ENCODE measurements around the gene HOTAIR. TPM values are rescaled to one million over a fixed set of nuclear protein-coding genes. Genes with fewer than 3 reads are reported as not detected.

The HOTAIR gene
- total RNA-seq, 1 experiment from 2014 or later, result not detected

DNA sequence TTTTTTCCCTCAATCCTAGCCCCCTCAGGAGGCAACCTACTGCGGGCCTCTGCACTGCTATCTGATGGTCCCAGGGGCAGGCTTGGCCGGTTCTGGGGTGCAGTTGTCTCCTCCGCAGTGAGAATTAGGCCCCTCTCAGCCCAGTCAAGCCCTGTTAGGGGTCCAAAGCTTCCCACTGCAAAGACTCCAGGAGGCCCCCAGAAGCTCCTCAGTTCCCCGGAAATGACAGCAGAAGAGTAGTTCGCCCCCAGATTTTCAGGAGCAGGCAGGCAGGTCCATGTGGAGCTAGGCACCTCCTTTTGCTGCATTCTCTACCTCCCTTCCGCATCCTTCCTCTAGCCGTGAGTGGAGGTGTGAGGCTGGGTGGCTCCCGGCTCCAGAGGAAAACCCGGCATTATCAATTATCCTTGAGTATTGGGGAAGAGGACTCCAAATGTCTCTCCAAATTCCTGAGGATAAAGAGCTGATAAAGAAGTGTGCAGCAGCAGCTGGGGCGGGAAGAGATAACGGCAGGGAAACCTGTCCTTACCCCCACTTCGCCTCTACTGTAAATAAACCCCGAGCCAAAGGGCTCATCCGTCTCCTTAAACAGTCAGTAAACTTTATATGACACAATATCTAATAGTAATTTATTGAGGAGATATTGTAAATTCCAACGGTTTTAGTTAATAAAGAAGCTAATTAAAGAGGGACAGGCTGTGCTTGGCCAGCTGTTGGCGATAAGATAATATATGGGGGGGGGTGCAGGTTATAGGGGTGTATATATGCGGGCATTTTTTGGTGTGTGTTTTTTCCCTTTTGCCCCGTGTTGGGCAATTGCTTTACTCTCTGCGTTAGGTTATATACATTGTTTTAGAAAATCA lies 20.7 kb downstream of the HOTAIR start:
- H2BK15ac ChIP-seq (ENCODE audit: low read depth, low read length), result no peak overlapping the region
- Mint-ChIP-seq H3K4me3 (no peak overlapping the region), H3K9me3 (peaks cover 0 to 4% of the 10 kb centered on the region in 2 experiments; a peak in 3 of 5 replicates), H3K36me3 (ENCODE audit: insufficient read depth in 1 of 3, low read depth in 3 of 3) (no peaks in the 10 kb centered on the region; a peak in 2 of 7 replicates), H3K27me3 (ENCODE audit: low read depth) (peaks cover 99% of the 10 kb centered on the region), H3K27ac (no peak overlapping the region), H3K4me1 (peaks cover 6 to 20% of the 10 kb centered on the region in 2 experiments; a peak in 3 of 4 replicates)
- H3K9ac ChIP-seq (ENCODE audit: extremely low read depth, insufficient read length, low read length), result no peak overlapping the region
- peaks cover 99% of the 10 kb centered on the region for H3K27me3 ChIP-seq (ENCODE audit: insufficient read depth, low read length)
- H3T11ph ChIP-seq (ENCODE audit: low read length), result no peak overlapping the region
- TF ChIP-seq, protein P1, sequence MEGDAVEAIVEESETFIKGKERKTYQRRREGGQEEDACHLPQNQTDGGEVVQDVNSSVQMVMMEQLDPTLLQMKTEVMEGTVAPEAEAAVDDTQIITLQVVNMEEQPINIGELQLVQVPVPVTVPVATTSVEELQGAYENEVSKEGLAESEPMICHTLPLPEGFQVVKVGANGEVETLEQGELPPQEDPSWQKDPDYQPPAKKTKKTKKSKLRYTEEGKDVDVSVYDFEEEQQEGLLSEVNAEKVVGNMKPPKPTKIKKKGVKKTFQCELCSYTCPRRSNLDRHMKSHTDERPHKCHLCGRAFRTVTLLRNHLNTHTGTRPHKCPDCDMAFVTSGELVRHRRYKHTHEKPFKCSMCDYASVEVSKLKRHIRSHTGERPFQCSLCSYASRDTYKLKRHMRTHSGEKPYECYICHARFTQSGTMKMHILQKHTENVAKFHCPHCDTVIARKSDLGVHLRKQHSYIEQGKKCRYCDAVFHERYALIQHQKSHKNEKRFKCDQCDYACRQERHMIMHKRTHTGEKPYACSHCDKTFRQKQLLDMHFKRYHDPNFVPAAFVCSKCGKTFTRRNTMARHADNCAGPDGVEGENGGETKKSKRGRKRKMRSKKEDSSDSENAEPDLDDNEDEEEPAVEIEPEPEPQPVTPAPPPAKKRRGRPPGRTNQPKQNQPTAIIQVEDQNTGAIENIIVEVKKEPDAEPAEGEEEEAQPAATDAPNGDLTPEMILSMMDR (conservative IDR thresholded peaks at IDR 0.05), result no peak
- H2AK5ac ChIP-seq (ENCODE audit: insufficient read length, low read length), result no peak overlapping the region
- no peak overlapping the region for H3K27ac ChIP-seq (ENCODE audit: insufficient read length, low read depth, low read length)
- H3K23ac ChIP-seq (ENCODE audit: insufficient read length, low read depth, low read length), result no peak overlapping the region
- H3K23me2 ChIP-seq (ENCODE audit: insufficient read length, low read depth, low read length, poor library complexity, severe bottlenecking), result no peaks in the 10 kb centered on the region
- no peak overlapping the region for H4K8ac ChIP-seq (replicated peaks; ENCODE audit: insufficient read length, low read depth, low read length)
- DNase-seq, result no peak
- H3K4me2 ChIP-seq (ENCODE audit: insufficient read depth, insufficient read length, low read length), result no peak overlapping the region
- H2BK120ac ChIP-seq (ENCODE audit: low read depth, low read length, poor library complexity, severe bottlenecking), result no peak overlapping the region
- H4K5ac ChIP-seq (ENCODE audit: insufficient read length, low read depth, low read length), result no peak overlapping the region
- H3K18ac ChIP-seq (ENCODE audit: insufficient read length, low read depth, low read length), result no peak overlapping the region
- no peak overlapping the region for H2BK5ac ChIP-seq (ENCODE audit: insufficient read length, low read length)
- no peak overlapping the region for H3K4ac ChIP-seq (ENCODE audit: low read depth, low read length)
- H2BK12ac ChIP-seq (ENCODE audit: insufficient read length, low read depth, low read length), result no peak overlapping the region
- H2BK20ac ChIP-seq (ENCODE audit: low read depth, low read length, poor library complexity, severe bottlenecking), result no peak overlapping the region
- no peak overlapping the region for H3K14ac ChIP-seq (ENCODE audit: insufficient read depth, low read length)
- H4K91ac ChIP-seq (ENCODE audit: insufficient read length, low read depth, low read length), result no peak overlapping the region
- no CpG with 5 or more reads among the region's 19 CpGs for WGBS (ENCODE audit: extremely low coverage, insufficient read length, low lambda C conversion rate)
- H4K20me1 ChIP-seq (ENCODE audit: control insufficient read depth, insufficient read depth, insufficient read length), result no peaks in the 10 kb centered on the region
- H3K9me3 ChIP-seq (ENCODE audit: control insufficient read depth, low read depth, low read length), result no peaks in the 10 kb centered on the region
- no peaks in the 10 kb centered on the region for H3K79me1 ChIP-seq (ENCODE audit: insufficient read depth, low read depth, low read length, poor library complexity, severe bottlenecking)
- no peak overlapping the region for H3K56ac ChIP-seq (ENCODE audit: insufficient read length, low read depth, low read length)
- H3K79me2 ChIP-seq (ENCODE audit: insufficient read depth, low read length), result no peaks in the 10 kb centered on the region
- H3K4me1 ChIP-seq (ENCODE audit: insufficient read depth, low read length), result no peaks in the 10 kb centered on the region
- H2AFZ ChIP-seq (ENCODE audit: low read length), result no peak overlapping the region
